PC-9 (cell line): ENCODE results near the gene AFG3L2. TPM values are rescaled to one million over a fixed set of nuclear protein-coding genes. Genes with fewer than 3 reads are reported as not detected.

ENCODE experiments used
- BruUV-seq: library from RNA; stranded (reverse); fragments of 400-500 nt; replicated peaks from 2 replicates; lab custom pipeline; 2021; lab: Mats Ljungman, UMichigan
- CTCF ChIA-PET: fragments of 300-600 bp; sonication (Branson Sonifier 250); formaldehyde crosslinking; loops from one replicate; lab custom pipeline; 2022; ENCODE audit warnings: antibody characterized with exemption; lab: Charles Lee
- POLR2A ChIA-PET: fragments of 300-600 bp; sonication (Branson Sonifier 250); formaldehyde crosslinking; loops from one replicate; lab custom pipeline; 2022; ENCODE audit warnings: antibody characterized with exemption; ENCODE audit not compliant: unreplicated experiment; lab: Charles Lee
- DNase-seq, 2 experiments: peaks; one replicate each; pipeline versions ENCODE4 v3.0.0 to v3.0.0-alpha.2; 2015 to 2022; ENCODE audit warnings: mixed read lengths in 1 of 2
- H2AFZ ChIP-seq: fragments of 200-600 bp; sonication (generic); 2 replicates; pipeline ENCODE4 v1.8.1; 2017; ENCODE audit warnings: antibody characterized with exemption
- H3F3A ChIP-seq: fragments of 200-600 bp; sonication (generic); 2 replicates; pipeline ENCODE4 v1.8.1; 2017; ENCODE audit warnings: antibody characterized with exemption, mild to moderate bottlenecking, low read depth; ENCODE audit not compliant: insufficient read depth
- H3K27ac ChIP-seq: fragments of 200-600 bp; sonication (generic); 2 replicates; pipeline ENCODE4 v1.6.1; 2016; ENCODE audit warnings: mixed run types
- H3K27me3 ChIP-seq: fragments of 200-600 bp; sonication (generic); 2 replicates; pipeline ENCODE4 v1.6.1; 2016; ENCODE audit warnings: low read depth, mixed run types; ENCODE audit not compliant: insufficient read depth
- H3K36me3 ChIP-seq: fragments of 200-600 bp; sonication (generic); 2 replicates; pipeline ENCODE4 v1.6.1; 2016; ENCODE audit warnings: low read depth, mixed run types
- H3K4me1 ChIP-seq: fragments of 200-600 bp; sonication (generic); replicated peaks from 2 replicates; pipeline ENCODE4 v1.6.1; 2016; ENCODE audit warnings: mixed run types; ENCODE audit not compliant: insufficient read depth
- H3K4me2 ChIP-seq: fragments of 200-600 bp; sonication (generic); 2 replicates; pipeline ENCODE4 v1.6.1; 2017; ENCODE audit warnings: mixed run types
- H3K4me3 ChIP-seq: fragments of 200-600 bp; sonication (generic); 2 replicates; pipeline ENCODE4 v1.6.1; 2016; ENCODE audit warnings: mixed run types
- H3K79me2 ChIP-seq: fragments of 200-600 bp; sonication (generic); 2 replicates; pipeline ENCODE4 v1.6.1; 2017; ENCODE audit warnings: low read depth, mixed run types
- H3K9me2 ChIP-seq: fragments of 200-600 bp; sonication (generic); 2 replicates; pipeline ENCODE4 v1.8.1; 2017; ENCODE audit warnings: mild to moderate bottlenecking; ENCODE audit not compliant: insufficient read depth
- H3K9me3 ChIP-seq: fragments of 200-600 bp; sonication (generic); 2 replicates; pipeline ENCODE4 v1.8.1; 2016; ENCODE audit warnings: low read depth; ENCODE audit not compliant: insufficient read depth
- H4K20me1 ChIP-seq: fragments of 200-600 bp; sonication (generic); 2 replicates; pipeline ENCODE4 v1.8.1; 2017; ENCODE audit not compliant: insufficient read depth
- EZH2 ChIP-seq: fragments of 200-600 bp; sonication (generic); IDR thresholded peaks from 2 replicates; pipeline ENCODE4 v1.8.0; 2017; ENCODE audit warnings: antibody characterized with exemption, low read depth
- intact Hi-C: fragments of 100-400 bp; cut with micrococcal nuclease; formaldehyde crosslinking; loops from one replicate; pipeline ENCODE4 v1.10.0; 2022; ENCODE audit not compliant: unreplicated experiment
- total RNA-seq: library from RNA; stranded (reverse); gene quantifications from 2 replicates; pipeline ENCODE4 v1.2.3, GENCODE V29; 2021
- TF ChIP-seq, protein P1 (sequence below): fragments of 200-600 bp; sonication (generic); conservative IDR thresholded peaks from 2 replicates; pipeline ENCODE4 v1.6.1; 2017; ENCODE audit warnings: mixed run types, antibody characterized with exemption, mild to moderate bottlenecking, moderate library complexity

AFG3L2 gene
- total RNA-seq, 1 experiment from 2014 or later = 69.4 TPM

DNA sequence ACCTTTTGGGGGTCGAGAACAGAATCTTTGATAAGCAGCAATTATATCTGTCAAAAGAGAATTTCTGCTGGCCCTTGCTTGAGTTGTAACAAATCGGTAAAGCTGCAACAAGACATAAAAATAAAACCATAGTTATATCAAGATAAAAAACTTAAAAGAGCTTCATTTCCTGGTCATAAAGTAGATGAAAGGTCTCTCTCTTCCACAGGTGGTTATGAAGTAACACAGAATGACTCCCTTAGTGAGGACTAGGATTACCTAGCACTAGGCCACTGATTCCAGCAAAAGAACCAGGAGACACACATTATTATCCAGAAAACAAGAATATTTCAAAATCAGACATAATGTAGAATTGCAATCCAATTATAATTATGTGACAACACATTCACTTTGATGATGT, 5.4 kb downstream of the AFG3L2 start:
- ChIA-PET CTCF (no interaction called here), POLR2A (no interaction called here)
- Histone ChIP-seq H3F3A (peaks cover 7% of the 10 kb centered on the region; the same call in 1 of the 2 replicates), H3K4me1 (peaks cover 40% of the 10 kb centered on the region), H3K27me3 (no peaks in the 10 kb centered on the region), H3K36me3 (peaks cover 21% of the 10 kb centered on the region; the same call in 1 of the 2 replicates), H3K9me3 (no peaks in the 10 kb centered on the region), H3K9me2 (no peaks in the 10 kb centered on the region), H3K4me2 (peak overlapping the region; percentile 15), H2AFZ (no peak overlapping the region), H3K79me2 (peaks cover 71% of the 10 kb centered on the region), H4K20me1 (peaks cover 41% of the 10 kb centered on the region), H3K4me3 (no peak overlapping the region), H3K27ac (no peak overlapping the region)
- no TSS peak for BruUV-seq
- no peak for TF ChIP-seq EZH2
- TF ChIP-seq, protein P1, sequence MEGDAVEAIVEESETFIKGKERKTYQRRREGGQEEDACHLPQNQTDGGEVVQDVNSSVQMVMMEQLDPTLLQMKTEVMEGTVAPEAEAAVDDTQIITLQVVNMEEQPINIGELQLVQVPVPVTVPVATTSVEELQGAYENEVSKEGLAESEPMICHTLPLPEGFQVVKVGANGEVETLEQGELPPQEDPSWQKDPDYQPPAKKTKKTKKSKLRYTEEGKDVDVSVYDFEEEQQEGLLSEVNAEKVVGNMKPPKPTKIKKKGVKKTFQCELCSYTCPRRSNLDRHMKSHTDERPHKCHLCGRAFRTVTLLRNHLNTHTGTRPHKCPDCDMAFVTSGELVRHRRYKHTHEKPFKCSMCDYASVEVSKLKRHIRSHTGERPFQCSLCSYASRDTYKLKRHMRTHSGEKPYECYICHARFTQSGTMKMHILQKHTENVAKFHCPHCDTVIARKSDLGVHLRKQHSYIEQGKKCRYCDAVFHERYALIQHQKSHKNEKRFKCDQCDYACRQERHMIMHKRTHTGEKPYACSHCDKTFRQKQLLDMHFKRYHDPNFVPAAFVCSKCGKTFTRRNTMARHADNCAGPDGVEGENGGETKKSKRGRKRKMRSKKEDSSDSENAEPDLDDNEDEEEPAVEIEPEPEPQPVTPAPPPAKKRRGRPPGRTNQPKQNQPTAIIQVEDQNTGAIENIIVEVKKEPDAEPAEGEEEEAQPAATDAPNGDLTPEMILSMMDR = no peak
- intact Hi-C loops = loop anchor here (10.0 kb wide), 1 partner anchor 387 kb away; the partner anchor contains the start of gene IMPA2
- DNase-seq = no peak

DNA sequence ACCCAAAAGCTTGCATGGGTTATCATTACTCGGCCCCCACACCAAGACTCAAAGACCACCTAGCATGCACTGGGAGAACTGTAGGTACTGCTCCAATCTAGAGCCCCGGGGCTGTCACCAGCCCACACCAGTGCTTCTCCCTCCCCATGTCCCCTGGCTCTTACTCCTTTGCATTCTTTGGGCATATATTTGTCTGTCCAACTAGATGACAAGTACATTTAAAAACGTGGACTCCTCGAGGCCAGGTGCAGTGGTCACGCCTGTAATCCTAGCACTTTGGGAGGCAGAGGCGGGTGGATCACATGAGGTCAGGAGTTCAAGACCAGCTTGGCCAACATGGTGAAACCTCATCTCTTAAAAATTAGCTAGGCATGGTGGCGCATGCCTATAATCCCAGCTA, 7.8 kb downstream of the AFG3L2 start:
- no peaks in the 10 kb centered on the region for H3K9me2 ChIP-seq
- CTCF ChIA-PET = no interaction called here
- BruUV-seq = no TSS peak
- no peaks in the 10 kb centered on the region for H3K27me3 ChIP-seq
- intact Hi-C loops = no loop called here
- no peak overlapping the region for H3K4me3 ChIP-seq
- H3K79me2 ChIP-seq = peaks cover 47% of the 10 kb centered on the region
- POLR2A ChIA-PET = interaction anchor here (0.6 kb wide), 1 partner anchor 38 kb away, joined by 7 read pairs; the partner anchor contains the start of gene PRELID3A
- H4K20me1 ChIP-seq = peaks cover 29% of the 10 kb centered on the region
- no peak overlapping the region for H3K4me2 ChIP-seq
- H3K36me3 ChIP-seq = peaks cover 21% of the 10 kb centered on the region; the same call in 1 of the 2 replicates
- H3F3A ChIP-seq = no peaks in the 10 kb centered on the region
- no peaks in the 10 kb centered on the region for H3K9me3 ChIP-seq
- H2AFZ ChIP-seq = no peak overlapping the region
- TF ChIP-seq, protein P1 = no peak
- TF ChIP-seq EZH2 = no peak
- H3K4me1 ChIP-seq = peaks cover 28% of the 10 kb centered on the region
- no peak for DNase-seq
- no peak overlapping the region for H3K27ac ChIP-seq

- no peak overlapping the region for H3K4me3 ChIP-seq
- BruUV-seq = no TSS peak
- 0 out of 2 replicates have a peak, but pooled peaks cover 2% of the 10 kb centered on the region for H3F3A ChIP-seq
- peaks cover 23% of the 10 kb centered on the region for H3K79me2 ChIP-seq
- H4K20me1 ChIP-seq = peaks cover 11% of the 10 kb centered on the region
- H3K4me2 ChIP-seq = no peak overlapping the region
- no peaks in the 10 kb centered on the region for H3K9me2 ChIP-seq
- TF ChIP-seq, protein P1 = no peak
- TF ChIP-seq EZH2 = no peak
- POLR2A ChIA-PET = no interaction called here
- no peak overlapping the region for H2AFZ ChIP-seq
- no peak for DNase-seq
- peaks cover 25% of the 10 kb centered on the region; the same call in 1 of the 2 replicates for H3K36me3 ChIP-seq
- no peak overlapping the region for H3K27ac ChIP-seq
- H3K27me3 ChIP-seq = no peaks in the 10 kb centered on the region
- CTCF ChIA-PET = no interaction called here
- H3K4me1 ChIP-seq = peaks cover 5% of the 10 kb centered on the region
- intact Hi-C loops = no loop called here
- no peaks in the 10 kb centered on the region for H3K9me3 ChIP-seq
Measured at GRCh38 chr18:12366784-12367183, 10.2 kb downstream of the AFG3L2 start.
